ENCODE data around the gene FAM237A. TPM values are rescaled to one million over a fixed set of nuclear protein-coding genes. Genes with fewer than 3 reads are reported as not detected.

Gene FAM237A
- total and polyA plus RNA-seq, 2 experiments from 2014 or later: not detected

GRCh38 chr2:206615417-206616089, 26.7 kb upstream of the FAM237A start:
- TF ChIP-seq POLR2AphosphoS5 (IDR thresholded peaks at IDR 0.05; ENCODE audit: low read depth) (no peak), ZNF114 (CRISPR knock-in tag; IDR thresholded peaks at IDR 0.05) (no peak), NANOG (IDR thresholded peaks at IDR 0.05; ENCODE audit: borderline replicate concordance) (no peak), JUNB (IDR thresholded peaks at IDR 0.05; ENCODE audit: unreplicated experiment) (no peak)
- Histone ChIP-seq H2AFZ (no peak overlapping the region), H3K79me2 (replicated peaks; ENCODE audit: insufficient read depth) (no peaks in the 10 kb centered on the region), H4K20me1 (replicated peaks; ENCODE audit: insufficient read depth) (no peaks in the 10 kb centered on the region), H3K4me3 (no peak overlapping the region), H3K27ac (ENCODE audit: low read depth) (no peak overlapping the region), H3K27me3 (ENCODE audit: insufficient read depth) (no peaks in the 10 kb centered on the region), H3K9me2 (ENCODE audit: insufficient read depth) (no peaks in the 10 kb centered on the region), H3K36me3 (ENCODE audit: insufficient read depth) (no peaks in the 10 kb centered on the region), H3K4me2 (no peak overlapping the region), H3K4me1 (ENCODE audit: insufficient read depth) (no peaks in the 10 kb centered on the region), H3F3A (replicated peaks; ENCODE audit: low read depth) (no peaks in the 10 kb centered on the region)
- peaks cover 4% of the 10 kb centered on the region for H3K27me3 Mint-ChIP-seq (ENCODE audit: insufficient read depth, low read depth, poor library complexity)
- no peak overlapping the region for H3K4me3 Mint-ChIP-seq
- no peak overlapping the region; the same call in 1 of the 2 replicates for H3K27ac Mint-ChIP-seq
- ATAC-seq: no peak; the same call in 1 of the 3 replicates
- H3K9me3 Mint-ChIP-seq: no peaks in the 10 kb centered on the region
- peaks cover 3% of the 10 kb centered on the region; the same call in 2 of the 3 replicates for H3K36me3 Mint-ChIP-seq (ENCODE audit: low read depth)
- peak; percentile 12 for DNase-seq (ENCODE audit: low spot score)
- H3K4me1 Mint-ChIP-seq: peaks cover 2% of the 10 kb centered on the region; the same call in 1 of the 3 replicates

- H3K9me3 Mint-ChIP-seq: no peaks in the 10 kb centered on the region
- Histone ChIP-seq H3K4me3 (no peak overlapping the region), H3K36me3 (ENCODE audit: insufficient read depth) (no peaks in the 10 kb centered on the region), H3K27me3 (ENCODE audit: insufficient read depth) (no peaks in the 10 kb centered on the region), H3F3A (replicated peaks; ENCODE audit: low read depth) (no peaks in the 10 kb centered on the region), H3K4me2 (no peak overlapping the region), H2AFZ (no peak overlapping the region), H3K4me1 (ENCODE audit: insufficient read depth) (no peaks in the 10 kb centered on the region), H3K27ac (ENCODE audit: low read depth) (no peak overlapping the region), H4K20me1 (replicated peaks; ENCODE audit: insufficient read depth) (no peaks in the 10 kb centered on the region), H3K79me2 (replicated peaks; ENCODE audit: insufficient read depth) (no peaks in the 10 kb centered on the region), H3K9me2 (ENCODE audit: insufficient read depth) (no peaks in the 10 kb centered on the region)
- peaks cover 4% of the 10 kb centered on the region for H3K27me3 Mint-ChIP-seq (ENCODE audit: insufficient read depth, low read depth, poor library complexity)
- no peak overlapping the region for H3K4me3 Mint-ChIP-seq
- DNase-seq (ENCODE audit: low spot score): no peak
- peak overlapping the region; percentile 17; the same call in 1 of the 2 replicates for H3K27ac Mint-ChIP-seq
- peaks cover 3% of the 10 kb centered on the region; the same call in 2 of the 3 replicates for H3K36me3 Mint-ChIP-seq (ENCODE audit: low read depth)
- no peak for ATAC-seq
- H3K4me1 Mint-ChIP-seq: peaks cover 2% of the 10 kb centered on the region; the same call in 1 of the 3 replicates
- no peak for TF ChIP-seq NANOG (IDR thresholded peaks at IDR 0.05; ENCODE audit: borderline replicate concordance)
- TF ChIP-seq, protein P1, sequence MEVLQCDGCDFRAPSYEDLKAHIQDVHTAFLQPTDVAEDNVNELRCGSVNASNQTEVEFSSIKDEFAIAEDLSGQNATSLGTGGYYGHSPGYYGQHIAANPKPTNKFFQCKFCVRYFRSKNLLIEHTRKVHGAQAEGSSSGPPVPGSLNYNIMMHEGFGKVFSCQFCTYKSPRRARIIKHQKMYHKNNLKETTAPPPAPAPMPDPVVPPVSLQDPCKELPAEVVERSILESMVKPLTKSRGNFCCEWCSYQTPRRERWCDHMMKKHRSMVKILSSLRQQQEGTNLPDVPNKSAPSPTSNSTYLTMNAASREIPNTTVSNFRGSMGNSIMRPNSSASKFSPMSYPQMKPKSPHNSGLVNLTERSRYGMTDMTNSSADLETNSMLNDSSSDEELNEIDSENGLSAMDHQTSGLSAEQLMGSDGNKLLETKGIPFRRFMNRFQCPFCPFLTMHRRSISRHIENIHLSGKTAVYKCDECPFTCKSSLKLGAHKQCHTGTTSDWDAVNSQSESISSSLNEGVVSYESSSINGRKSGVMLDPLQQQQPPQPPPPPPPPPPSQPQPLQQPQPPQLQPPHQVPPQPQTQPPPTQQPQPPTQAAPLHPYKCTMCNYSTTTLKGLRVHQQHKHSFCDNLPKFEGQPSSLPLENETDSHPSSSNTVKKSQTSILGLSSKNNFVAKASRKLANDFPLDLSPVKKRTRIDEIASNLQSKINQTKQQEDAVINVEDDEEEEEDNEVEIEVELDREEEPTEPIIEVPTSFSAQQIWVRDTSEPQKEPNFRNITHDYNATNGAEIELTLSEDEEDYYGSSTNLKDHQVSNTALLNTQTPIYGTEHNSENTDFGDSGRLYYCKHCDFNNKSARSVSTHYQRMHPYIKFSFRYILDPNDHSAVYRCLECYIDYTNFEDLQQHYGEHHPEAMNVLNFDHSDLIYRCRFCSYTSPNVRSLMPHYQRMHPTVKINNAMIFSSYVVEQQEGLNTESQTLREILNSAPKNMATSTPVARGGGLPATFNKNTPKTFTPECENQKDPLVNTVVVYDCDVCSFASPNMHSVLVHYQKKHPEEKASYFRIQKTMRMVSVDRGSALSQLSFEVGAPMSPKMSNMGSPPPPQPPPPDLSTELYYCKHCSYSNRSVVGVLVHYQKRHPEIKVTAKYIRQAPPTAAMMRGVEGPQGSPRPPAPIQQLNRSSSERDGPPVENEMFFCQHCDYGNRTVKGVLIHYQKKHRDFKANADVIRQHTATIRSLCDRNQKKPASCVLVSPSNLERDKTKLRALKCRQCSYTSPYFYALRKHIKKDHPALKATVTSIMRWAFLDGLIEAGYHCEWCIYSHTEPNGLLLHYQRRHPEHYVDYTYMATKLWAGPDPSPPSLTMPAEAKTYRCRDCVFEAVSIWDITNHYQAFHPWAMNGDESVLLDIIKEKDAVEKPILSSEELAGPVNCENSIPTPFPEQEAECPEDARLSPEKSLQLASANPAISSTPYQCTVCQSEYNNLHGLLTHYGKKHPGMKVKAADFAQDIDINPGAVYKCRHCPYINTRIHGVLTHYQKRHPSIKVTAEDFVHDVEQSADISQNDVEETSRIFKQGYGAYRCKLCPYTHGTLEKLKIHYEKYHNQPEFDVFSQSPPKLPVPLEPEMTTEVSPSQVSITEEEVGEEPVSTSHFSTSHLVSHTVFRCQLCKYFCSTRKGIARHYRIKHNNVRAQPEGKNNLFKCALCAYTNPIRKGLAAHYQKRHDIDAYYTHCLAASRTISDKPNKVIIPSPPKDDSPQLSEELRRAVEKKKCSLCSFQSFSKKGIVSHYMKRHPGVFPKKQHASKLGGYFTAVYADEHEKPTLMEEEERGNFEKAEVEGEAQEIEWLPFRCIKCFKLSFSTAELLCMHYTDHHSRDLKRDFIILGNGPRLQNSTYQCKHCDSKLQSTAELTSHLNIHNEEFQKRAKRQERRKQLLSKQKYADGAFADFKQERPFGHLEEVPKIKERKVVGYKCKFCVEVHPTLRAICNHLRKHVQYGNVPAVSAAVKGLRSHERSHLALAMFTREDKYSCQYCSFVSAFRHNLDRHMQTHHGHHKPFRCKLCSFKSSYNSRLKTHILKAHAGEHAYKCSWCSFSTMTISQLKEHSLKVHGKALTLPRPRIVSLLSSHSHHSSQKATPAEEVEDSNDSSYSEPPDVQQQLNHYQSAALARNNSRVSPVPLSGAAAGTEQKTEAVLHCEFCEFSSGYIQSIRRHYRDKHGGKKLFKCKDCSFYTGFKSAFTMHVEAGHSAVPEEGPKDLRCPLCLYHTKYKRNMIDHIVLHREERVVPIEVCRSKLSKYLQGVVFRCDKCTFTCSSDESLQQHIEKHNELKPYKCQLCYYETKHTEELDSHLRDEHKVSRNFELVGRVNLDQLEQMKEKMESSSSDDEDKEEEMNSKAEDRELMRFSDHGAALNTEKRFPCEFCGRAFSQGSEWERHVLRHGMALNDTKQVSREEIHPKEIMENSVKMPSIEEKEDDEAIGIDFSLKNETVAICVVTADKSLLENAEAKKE (CRISPR knock-in tag; IDR thresholded peaks at IDR 0.05): no peak
- TF ChIP-seq STAT1 (IDR thresholded peaks at IDR 0.05; ENCODE audit: unreplicated experiment): no peak
- no peak for TF ChIP-seq EZH2phosphoT487 (IDR thresholded peaks at IDR 0.05; ENCODE audit: unreplicated experiment)
- TF ChIP-seq POLR2AphosphoS5 (IDR thresholded peaks at IDR 0.05; ENCODE audit: low read depth): no peak
- no peak for TF ChIP-seq CREB1 (CRISPR knock-in tag; IDR thresholded peaks at IDR 0.05; ENCODE audit: low read depth)
- no peak for TF ChIP-seq ZNF114 (CRISPR knock-in tag; IDR thresholded peaks at IDR 0.05)
- TF ChIP-seq, protein P2, sequence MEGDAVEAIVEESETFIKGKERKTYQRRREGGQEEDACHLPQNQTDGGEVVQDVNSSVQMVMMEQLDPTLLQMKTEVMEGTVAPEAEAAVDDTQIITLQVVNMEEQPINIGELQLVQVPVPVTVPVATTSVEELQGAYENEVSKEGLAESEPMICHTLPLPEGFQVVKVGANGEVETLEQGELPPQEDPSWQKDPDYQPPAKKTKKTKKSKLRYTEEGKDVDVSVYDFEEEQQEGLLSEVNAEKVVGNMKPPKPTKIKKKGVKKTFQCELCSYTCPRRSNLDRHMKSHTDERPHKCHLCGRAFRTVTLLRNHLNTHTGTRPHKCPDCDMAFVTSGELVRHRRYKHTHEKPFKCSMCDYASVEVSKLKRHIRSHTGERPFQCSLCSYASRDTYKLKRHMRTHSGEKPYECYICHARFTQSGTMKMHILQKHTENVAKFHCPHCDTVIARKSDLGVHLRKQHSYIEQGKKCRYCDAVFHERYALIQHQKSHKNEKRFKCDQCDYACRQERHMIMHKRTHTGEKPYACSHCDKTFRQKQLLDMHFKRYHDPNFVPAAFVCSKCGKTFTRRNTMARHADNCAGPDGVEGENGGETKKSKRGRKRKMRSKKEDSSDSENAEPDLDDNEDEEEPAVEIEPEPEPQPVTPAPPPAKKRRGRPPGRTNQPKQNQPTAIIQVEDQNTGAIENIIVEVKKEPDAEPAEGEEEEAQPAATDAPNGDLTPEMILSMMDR (conservative IDR thresholded peaks at IDR 0.05; ENCODE audit: low read depth in 2 of 2): no peak
- TF ChIP-seq ETS1 (IDR thresholded peaks at IDR 0.05): no peak
These were observed 26.1 kb upstream of the FAM237A start for GRCh38 chr2:206616151-206616550.

All from GM23338 (cell line).